Measurements from ENCODE around the gene ADAMTS20.
A peak's percentile ranks its signal among the peaks of the same experiment; 100 is the strongest.

The ADAMTS20 gene

DNA sequence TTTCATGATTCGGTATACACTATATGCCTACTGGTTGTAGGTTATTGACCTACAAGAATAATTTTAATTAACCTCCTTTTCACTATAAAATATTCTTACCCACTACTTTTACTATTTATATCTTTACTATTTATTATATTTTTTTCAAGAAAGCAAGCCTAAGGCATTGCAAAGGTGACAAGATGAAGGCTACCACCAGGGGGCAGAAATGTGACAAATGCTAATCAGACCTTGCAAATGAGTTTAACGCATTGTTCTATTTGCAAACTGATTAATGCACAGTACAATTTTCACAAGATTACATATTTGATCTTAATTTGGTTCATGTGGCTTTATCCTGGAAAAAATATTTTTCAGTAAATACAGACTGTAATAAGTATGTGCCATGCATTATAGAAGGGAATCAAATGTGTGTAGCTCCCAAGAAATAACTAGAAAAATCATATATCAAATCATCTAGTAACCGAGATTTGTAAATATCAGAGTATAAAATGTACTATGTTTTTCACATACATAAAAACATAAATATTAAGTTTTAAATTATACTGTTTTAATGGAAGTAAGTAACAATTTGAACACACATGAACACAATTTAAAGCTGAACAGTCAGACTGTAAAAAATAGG is 107.0 kb downstream of the ADAMTS20 start:
- peak; percentile 93 for TF ChIP-seq CTCF (conservative IDR thresholded peaks at IDR 0.05; ENCODE audit: low read depth, low read length)
- no peak overlapping the region for H3K4me3 ChIP-seq (ENCODE audit: low read length)
- DNase-seq (ENCODE audit: low read depth): peak; percentile 33

DNA sequence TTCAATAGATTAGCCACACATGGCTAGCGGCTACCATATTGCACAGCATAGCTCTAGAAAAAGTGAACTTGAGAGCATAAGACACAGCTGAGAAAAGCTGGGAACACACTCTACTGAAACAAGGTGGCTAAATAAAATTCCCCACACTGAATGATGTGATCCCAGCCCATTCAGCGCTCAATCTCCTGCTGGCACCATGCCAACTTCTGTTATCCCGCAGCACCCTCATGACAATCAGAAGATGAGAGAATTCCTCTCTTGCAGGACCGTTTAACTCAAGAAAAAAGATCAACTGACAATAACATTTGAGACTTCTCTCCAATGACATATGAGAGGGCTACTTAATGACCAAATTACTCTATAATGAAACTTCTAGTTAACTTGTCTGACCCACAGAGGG is 115.4 kb downstream of the ADAMTS20 start:
- H3K4me3 ChIP-seq (ENCODE audit: low read length): no peak overlapping the region
- no peak for TF ChIP-seq CTCF (conservative IDR thresholded peaks at IDR 0.05; ENCODE audit: low read depth, low read length)
- DNase-seq (ENCODE audit: low read depth): no peak

- no peak for DNase-seq (ENCODE audit: low read depth)
- no peak for TF ChIP-seq CTCF (conservative IDR thresholded peaks at IDR 0.05; ENCODE audit: low read depth, low read length)
- H3K4me3 ChIP-seq (ENCODE audit: low read length): no peak overlapping the region
These were observed 117.4 kb downstream of the ADAMTS20 start for GRCh38 chr12:43434614-43435013.

- DNase-seq (ENCODE audit: low read depth): peak; percentile 28
- H3K4me3 ChIP-seq (ENCODE audit: low read length): no peak overlapping the region
- no peak for TF ChIP-seq CTCF (conservative IDR thresholded peaks at IDR 0.05; ENCODE audit: low read depth, low read length)
These were observed 123.9 kb downstream of the ADAMTS20 start for GRCh38 chr12:43428088-43428600.

- H3K4me3 ChIP-seq (ENCODE audit: low read length): no peak overlapping the region
- TF ChIP-seq CTCF (conservative IDR thresholded peaks at IDR 0.05; ENCODE audit: low read depth, low read length): no peak
- no peak for DNase-seq (ENCODE audit: low read depth)
These were observed 126.6 kb downstream of the ADAMTS20 start for GRCh38 chr12:43425361-43425760.

- no peak for TF ChIP-seq CTCF (conservative IDR thresholded peaks at IDR 0.05; ENCODE audit: low read depth, low read length)
- no peak overlapping the region for H3K4me3 ChIP-seq (ENCODE audit: low read length)
- DNase-seq (ENCODE audit: low read depth): peak; percentile 90
These were observed 135.0 kb downstream of the ADAMTS20 start for GRCh38 chr12:43416981-43417380.

All from retinal pigment epithelial cell (primary cell).